Caco-2 (cell line): Measurements from ENCODE around the gene CLEC2A. TPM values are rescaled to one million over a fixed set of nuclear protein-coding genes. Genes with fewer than 3 reads are reported as not detected.

Experiments
- BruUV-seq: library from RNA; stranded (reverse); fragments of 400-500 nt; replicated peaks from 2 replicates; lab custom pipeline; 2021; lab: Mats Ljungman, UMichigan
- CTCF ChIA-PET: fragments of 300-600 bp; sonication (Branson Sonifier 250); formaldehyde crosslinking; loops from one replicate; lab custom pipeline; 2022; ENCODE audit warnings: antibody characterized with exemption; lab: Charles Lee
- POLR2A ChIA-PET: fragments of 300-600 bp; sonication (Branson Sonifier 250); formaldehyde crosslinking; loops from one replicate; lab custom pipeline; 2022; ENCODE audit warnings: antibody characterized with exemption; lab: Charles Lee
- DNase-seq, 2 experiments: peaks; one replicate each; pipeline versions ENCODE4 v3.0.0 to v3.0.0-alpha.2; 2020 to 2022
- H3K27me3 ChIP-seq: replicated peaks from 2 replicates; pipeline ENCODE4 v1.6.0; 2011; ENCODE audit warnings: low read length; ENCODE audit not compliant: control insufficient read depth, insufficient read depth
- H3K36me3 ChIP-seq: 2 replicates; pipeline ENCODE4 v1.5.1; 2011; ENCODE audit warnings: low read length; ENCODE audit not compliant: control insufficient read depth, insufficient read depth
- H3K4me1 ChIP-seq: fragments of 250-450 bp; sonication (Bioruptor Pico); 2 replicates; pipeline ENCODE4 v1.5.1; 2020; ENCODE audit warnings: mild to moderate bottlenecking
- H3K4me3 ChIP-seq: 2 replicates; pipeline ENCODE4 v1.5.1; 2011; ENCODE audit warnings: low read depth, mild to moderate bottlenecking, control low read depth, low read length
- H3K9me3 ChIP-seq: fragments of 250-450 bp; sonication (Bioruptor Pico); 2 replicates; pipeline ENCODE4 v1.5.1; 2020; ENCODE audit warnings: mild to moderate bottlenecking, moderate library complexity
- H3K27ac Mint-ChIP-seq: one replicate; pipeline ENCODE4 v1.8.0; 2022; ENCODE audit warnings: mixed read lengths; ENCODE audit not compliant: unreplicated experiment
- H3K27me3 Mint-ChIP-seq: one replicate; pipeline ENCODE4 v1.8.0; 2022; ENCODE audit warnings: mixed read lengths; ENCODE audit not compliant: insufficient read depth, unreplicated experiment
- H3K36me3 Mint-ChIP-seq: one replicate; pipeline ENCODE4 v1.8.0; 2022; ENCODE audit warnings: mild to moderate bottlenecking, mixed read lengths; ENCODE audit not compliant: insufficient read depth, unreplicated experiment
- H3K4me1 Mint-ChIP-seq: one replicate; pipeline ENCODE4 v1.8.0; 2022; ENCODE audit warnings: low read depth, mixed read lengths; ENCODE audit not compliant: unreplicated experiment
- H3K4me3 Mint-ChIP-seq: one replicate; pipeline ENCODE4 v1.8.0; 2022; ENCODE audit warnings: mild to moderate bottlenecking, moderate library complexity, mixed read lengths; ENCODE audit not compliant: unreplicated experiment
- H3K9me3 Mint-ChIP-seq: one replicate; pipeline ENCODE4 v1.8.0; 2022; ENCODE audit warnings: mixed read lengths; ENCODE audit not compliant: unreplicated experiment
- intact Hi-C: fragments of 100-400 bp; cut with micrococcal nuclease; formaldehyde crosslinking; loops from one replicate; pipeline ENCODE4 v1.10.0; 2022; ENCODE audit not compliant: unreplicated experiment
- total RNA-seq: library from RNA; stranded (reverse); gene quantifications from 2 replicates; pipeline ENCODE4 v1.2.3, GENCODE V29; 2022
- TF ChIP-seq, protein P1 (sequence below), 2 experiments: fragments of 200-600 bp in 1 of 2; IDR thresholded peaks; 1 replicate in 1 of 2; 2 replicates in 1 of 2; pipeline versions ENCODE4 v1.5.1 to v1.8.0; 2011 to 2022; ENCODE audit warnings: antibody characterized with exemption in 1 of 2, control low read depth in 1 of 2, inconsistent platforms in 1 of 2, low read depth in 1 of 2, low read length in 1 of 2, mild to moderate bottlenecking in 1 of 2, moderate library complexity in 1 of 2; ENCODE audit not compliant: insufficient read depth in 1 of 2, severe bottlenecking in 1 of 2, unreplicated experiment in 1 of 2

The CLEC2A gene
- total RNA-seq, 1 experiment from 2014 or later: not detected

GRCh38 chr12:9926876-9927275, 5.3 kb downstream of the CLEC2A start:
- TF ChIP-seq, protein P1, sequence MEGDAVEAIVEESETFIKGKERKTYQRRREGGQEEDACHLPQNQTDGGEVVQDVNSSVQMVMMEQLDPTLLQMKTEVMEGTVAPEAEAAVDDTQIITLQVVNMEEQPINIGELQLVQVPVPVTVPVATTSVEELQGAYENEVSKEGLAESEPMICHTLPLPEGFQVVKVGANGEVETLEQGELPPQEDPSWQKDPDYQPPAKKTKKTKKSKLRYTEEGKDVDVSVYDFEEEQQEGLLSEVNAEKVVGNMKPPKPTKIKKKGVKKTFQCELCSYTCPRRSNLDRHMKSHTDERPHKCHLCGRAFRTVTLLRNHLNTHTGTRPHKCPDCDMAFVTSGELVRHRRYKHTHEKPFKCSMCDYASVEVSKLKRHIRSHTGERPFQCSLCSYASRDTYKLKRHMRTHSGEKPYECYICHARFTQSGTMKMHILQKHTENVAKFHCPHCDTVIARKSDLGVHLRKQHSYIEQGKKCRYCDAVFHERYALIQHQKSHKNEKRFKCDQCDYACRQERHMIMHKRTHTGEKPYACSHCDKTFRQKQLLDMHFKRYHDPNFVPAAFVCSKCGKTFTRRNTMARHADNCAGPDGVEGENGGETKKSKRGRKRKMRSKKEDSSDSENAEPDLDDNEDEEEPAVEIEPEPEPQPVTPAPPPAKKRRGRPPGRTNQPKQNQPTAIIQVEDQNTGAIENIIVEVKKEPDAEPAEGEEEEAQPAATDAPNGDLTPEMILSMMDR (IDR thresholded peaks at IDR 0.05; ENCODE audit: insufficient read depth in 1 of 2, low read depth in 1 of 2, low read length in 1 of 2, severe bottlenecking in 1 of 2, unreplicated experiment in 1 of 2): no peak

DNA sequence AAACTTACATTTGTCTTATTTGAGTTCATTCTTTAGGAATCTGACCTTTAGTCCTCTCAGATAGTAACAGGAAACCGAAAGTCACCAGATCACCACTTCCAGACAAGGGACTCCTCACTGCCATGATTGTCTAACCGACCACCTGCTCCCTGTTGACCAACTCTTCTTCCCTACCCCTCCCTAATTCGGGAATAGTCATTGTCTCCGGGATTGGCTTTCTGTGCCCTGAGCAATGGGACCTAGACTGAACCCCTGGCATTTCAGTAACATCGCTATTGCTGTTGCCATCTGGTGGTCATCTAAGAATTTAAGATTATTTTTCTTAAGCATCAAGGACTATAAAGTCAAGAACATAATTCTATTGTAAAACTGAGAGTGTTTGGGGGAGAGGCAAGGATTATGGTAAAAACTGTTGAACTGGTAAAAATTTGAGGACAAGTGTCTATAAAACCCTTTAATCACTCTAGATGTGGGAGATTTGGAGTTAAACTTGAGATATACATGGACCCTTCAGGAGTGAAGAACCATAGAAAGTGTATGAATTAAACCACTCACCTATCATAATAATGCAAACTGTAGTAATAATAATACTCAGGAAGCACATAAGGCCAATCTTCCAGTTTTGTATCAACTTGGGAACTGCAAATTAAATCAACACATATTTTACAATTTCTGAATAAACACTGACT, 6.3 kb downstream of the CLEC2A start:
- H3K36me3 ChIP-seq: no peaks in the 10 kb centered on the region

More at GRCh38 chr12:9926876-9927275, 5.3 kb downstream of the CLEC2A start:
- Histone ChIP-seq H3K4me1 (no peaks in the 10 kb centered on the region), H3K9me3 (no peaks in the 10 kb centered on the region), H3K27me3 (no peaks in the 10 kb centered on the region), H3K36me3 (no peaks in the 10 kb centered on the region), H3K4me3 (no peak overlapping the region)
- ChIA-PET CTCF (no interaction called here), POLR2A (no interaction called here)
- Mint-ChIP-seq H3K4me3 (no peak overlapping the region), H3K27me3 (peaks cover 13% of the 10 kb centered on the region), H3K4me1 (no peaks in the 10 kb centered on the region), H3K9me3 (no peaks in the 10 kb centered on the region), H3K27ac (no peak overlapping the region), H3K36me3 (no peaks in the 10 kb centered on the region)
- DNase-seq: no peak
- intact Hi-C loops: loop anchor here (1.0 kb wide), 1 partner anchor 113 kb away; no protein-coding TSS in a partner anchor
- BruUV-seq: no TSS peak

GRCh38 chr12:9922429-9922828, 9.7 kb downstream of the CLEC2A start:
- H3K27me3 Mint-ChIP-seq: peaks cover 7% of the 10 kb centered on the region
- no peak overlapping the region for H3K27ac Mint-ChIP-seq
- CTCF ChIA-PET: no interaction called here

More for the DNA sequence above, 6.3 kb downstream of the CLEC2A start:
- CTCF ChIA-PET: no interaction called here
- no peaks in the 10 kb centered on the region for H3K4me1 Mint-ChIP-seq
- H3K36me3 Mint-ChIP-seq: no peaks in the 10 kb centered on the region
- DNase-seq: peak in 1 of 2 experiments; percentile 27
- intact Hi-C loops: loop anchor here (1.0 kb wide), 2 partner anchors 112 to 178 kb away; no protein-coding TSS in a partner anchor
- Histone ChIP-seq H3K4me1 (no peaks in the 10 kb centered on the region), H3K4me3 (no peak overlapping the region), H3K9me3 (no peaks in the 10 kb centered on the region), H3K27me3 (no peaks in the 10 kb centered on the region)
- no TSS peak for BruUV-seq
- H3K9me3 Mint-ChIP-seq: no peaks in the 10 kb centered on the region
- POLR2A ChIA-PET: no interaction called here
- no peak overlapping the region for H3K4me3 Mint-ChIP-seq
- TF ChIP-seq, protein P1 (IDR thresholded peaks at IDR 0.05; ENCODE audit: insufficient read depth in 1 of 2, low read depth in 1 of 2, low read length in 1 of 2, severe bottlenecking in 1 of 2, unreplicated experiment in 1 of 2): peak; percentile 42 to 55
- no peak overlapping the region for H3K27ac Mint-ChIP-seq
- H3K27me3 Mint-ChIP-seq: peaks cover 11% of the 10 kb centered on the region

More at GRCh38 chr12:9922429-9922828, 9.7 kb downstream of the CLEC2A start:
- TF ChIP-seq, protein P1 (IDR thresholded peaks at IDR 0.05; ENCODE audit: insufficient read depth in 1 of 2, low read depth in 1 of 2, low read length in 1 of 2, severe bottlenecking in 1 of 2, unreplicated experiment in 1 of 2): no peak
- Mint-ChIP-seq H3K36me3 (no peaks in the 10 kb centered on the region), H3K9me3 (peaks cover 10% of the 10 kb centered on the region), H3K4me1 (no peaks in the 10 kb centered on the region), H3K4me3 (no peak overlapping the region)
- Histone ChIP-seq H3K9me3 (no peaks in the 10 kb centered on the region), H3K4me3 (no peak overlapping the region), H3K27me3 (no peaks in the 10 kb centered on the region), H3K36me3 (no peaks in the 10 kb centered on the region), H3K4me1 (no peaks in the 10 kb centered on the region)
- POLR2A ChIA-PET: no interaction called here
- DNase-seq: no peak
- intact Hi-C loops: no loop called here
- BruUV-seq: no TSS peak
